Measurements from ENCODE around the gene SIL1. TPM values are rescaled to one million over a fixed set of nuclear protein-coding genes. Genes with fewer than 3 reads are reported as not detected.
"Not testable (repeated sequence)": the region's sequence is repeated elsewhere in the genome, so short reads cannot be mapped to it uniquely, and the experiment has no call there.

Gene SIL1
- polyA plus RNA-seq, 3 donors: 52.1 to 59.7 (median 52.6) TPM

GRCh38 chr5:139116100-139116655, 82.0 kb downstream of the SIL1 start:
- no peak for DNase-seq (ENCODE audit: low read depth in 3 of 3, low spot score in 2 of 3)

- no peak for DNase-seq (ENCODE audit: low read depth in 3 of 3, low spot score in 2 of 3)
Measured at GRCh38 chr5:139113892-139114291, 84.3 kb downstream of the SIL1 start.

- not testable (repeated sequence) for DNase-seq (ENCODE audit: low read depth in 3 of 3, low spot score in 2 of 3)
Measured at GRCh38 chr5:139112362-139112761, 85.8 kb downstream of the SIL1 start.

- DNase-seq (ENCODE audit: low read depth in 3 of 3, low spot score in 2 of 3): no peak
Measured at GRCh38 chr5:139110526-139111168, 87.5 kb downstream of the SIL1 start.

GRCh38 chr5:139108063-139108824, 89.9 kb downstream of the SIL1 start:
- no peak for DNase-seq (ENCODE audit: low read depth in 3 of 3, low spot score in 2 of 3)

GRCh38 chr5:139105621-139106071, 92.5 kb downstream of the SIL1 start:
- DNase-seq (ENCODE audit: low read depth in 3 of 3, low spot score in 2 of 3): peak in 1 of 3 donors; percentile 43

- no peak for DNase-seq (ENCODE audit: low read depth in 3 of 3, low spot score in 2 of 3)
Measured at GRCh38 chr5:139104577-139105276, 93.4 kb downstream of the SIL1 start.

- no peak for DNase-seq (ENCODE audit: low read depth in 3 of 3, low spot score in 2 of 3)
Measured at GRCh38 chr5:139103762-139104161, 94.4 kb downstream of the SIL1 start.

- no peak for DNase-seq (ENCODE audit: low read depth in 3 of 3, low spot score in 2 of 3)
Measured at GRCh38 chr5:139100825-139101224, 97.3 kb downstream of the SIL1 start.

GRCh38 chr5:139094154-139095131, 103.7 kb downstream of the SIL1 start:
- DNase-seq (ENCODE audit: low read depth in 3 of 3, low spot score in 2 of 3): no peak

GRCh38 chr5:139092741-139093343, 105.3 kb downstream of the SIL1 start:
- DNase-seq (ENCODE audit: low read depth in 3 of 3, low spot score in 2 of 3): no peak

GRCh38 chr5:139091439-139092156, 106.6 kb downstream of the SIL1 start:
- DNase-seq (ENCODE audit: low read depth in 3 of 3, low spot score in 2 of 3): no peak

- no peak for DNase-seq (ENCODE audit: low read depth in 3 of 3, low spot score in 2 of 3)
Measured at GRCh38 chr5:139090581-139090980, 107.6 kb downstream of the SIL1 start.

- no peak for DNase-seq (ENCODE audit: low read depth in 3 of 3, low spot score in 2 of 3)
Measured at GRCh38 chr5:139088024-139088423, 110.1 kb downstream of the SIL1 start.

GRCh38 chr5:139082813-139083498, 115.2 kb downstream of the SIL1 start:
- DNase-seq (ENCODE audit: low read depth in 3 of 3, low spot score in 2 of 3): no peak

- no peak for DNase-seq (ENCODE audit: low read depth in 3 of 3, low spot score in 2 of 3)
Measured at GRCh38 chr5:139079991-139080610, 118.1 kb downstream of the SIL1 start.

- DNase-seq (ENCODE audit: low read depth in 3 of 3, low spot score in 2 of 3): no peak
Measured at GRCh38 chr5:139079225-139079990, 118.8 kb downstream of the SIL1 start.
